ENCODE data around the gene SPEM1.

DNA sequence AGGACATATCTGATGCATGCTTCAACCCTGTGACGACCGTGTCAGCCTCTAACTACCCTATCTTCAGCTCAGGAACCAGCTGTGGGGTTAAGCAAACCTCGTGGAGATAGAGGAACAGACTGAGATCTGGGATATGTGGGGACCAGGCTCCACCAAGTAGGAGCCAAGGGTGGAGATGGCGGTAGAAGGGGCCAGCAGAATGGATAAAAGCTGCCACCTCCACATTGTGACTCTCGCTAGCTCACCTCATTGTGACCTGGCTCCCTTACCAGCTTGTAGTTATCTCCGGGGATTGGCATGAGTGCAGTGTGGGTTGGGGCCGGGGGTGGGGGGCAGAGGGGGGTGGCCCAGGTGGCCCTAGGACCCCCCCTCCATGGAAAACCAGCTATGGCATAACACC, 5.2 kb downstream of the SPEM1 start, which contains the start of gene SPEM2:
- TF ChIP-seq POLR2A (IDR thresholded peaks at IDR 0.05) (no peak), POLR2AphosphoS5 (IDR thresholded peaks at IDR 0.05) (no peak), EP300 (IDR thresholded peaks at IDR 0.05) (no peak)
- TF ChIP-seq, protein P1, sequence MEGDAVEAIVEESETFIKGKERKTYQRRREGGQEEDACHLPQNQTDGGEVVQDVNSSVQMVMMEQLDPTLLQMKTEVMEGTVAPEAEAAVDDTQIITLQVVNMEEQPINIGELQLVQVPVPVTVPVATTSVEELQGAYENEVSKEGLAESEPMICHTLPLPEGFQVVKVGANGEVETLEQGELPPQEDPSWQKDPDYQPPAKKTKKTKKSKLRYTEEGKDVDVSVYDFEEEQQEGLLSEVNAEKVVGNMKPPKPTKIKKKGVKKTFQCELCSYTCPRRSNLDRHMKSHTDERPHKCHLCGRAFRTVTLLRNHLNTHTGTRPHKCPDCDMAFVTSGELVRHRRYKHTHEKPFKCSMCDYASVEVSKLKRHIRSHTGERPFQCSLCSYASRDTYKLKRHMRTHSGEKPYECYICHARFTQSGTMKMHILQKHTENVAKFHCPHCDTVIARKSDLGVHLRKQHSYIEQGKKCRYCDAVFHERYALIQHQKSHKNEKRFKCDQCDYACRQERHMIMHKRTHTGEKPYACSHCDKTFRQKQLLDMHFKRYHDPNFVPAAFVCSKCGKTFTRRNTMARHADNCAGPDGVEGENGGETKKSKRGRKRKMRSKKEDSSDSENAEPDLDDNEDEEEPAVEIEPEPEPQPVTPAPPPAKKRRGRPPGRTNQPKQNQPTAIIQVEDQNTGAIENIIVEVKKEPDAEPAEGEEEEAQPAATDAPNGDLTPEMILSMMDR (IDR thresholded peaks at IDR 0.05), result no peak

All from stomach (tissue), 4 donors.